ENCODE data around the gene GID4.

The GID4 gene

GRCh38 chr17:18045691-18046350 is 6.6 kb downstream of the GID4 start:
- DNase-seq, result no peak

- DNase-seq, result no peak
These were observed 16.4 kb downstream of the GID4 start for GRCh38 chr17:18055597-18055996.

GRCh38 chr17:18056214-18056613 is 17.0 kb downstream of the GID4 start:
- no peak for DNase-seq

GRCh38 chr17:18059283-18059682 is 20.1 kb downstream of the GID4 start:
- DNase-seq, result no peak

- DNase-seq, result no peak
These were observed 24.8 kb downstream of the GID4 start for GRCh38 chr17:18064053-18064452.

GRCh38 chr17:18065546-18065945 is 26.3 kb downstream of the GID4 start:
- DNase-seq, result no peak

- no peak for DNase-seq
These were observed 27.7 kb downstream of the GID4 start for GRCh38 chr17:18066866-18067265.

- DNase-seq, result no peak
These were observed 29.9 kb downstream of the GID4 start for GRCh38 chr17:18069101-18069500.

GRCh38 chr17:18070861-18071340 is 31.7 kb downstream of the GID4 start:
- no peak for DNase-seq

- no peak for DNase-seq
These were observed 32.5 kb downstream of the GID4 start for GRCh38 chr17:18071751-18072150.

- no peak for DNase-seq
These were observed 35.5 kb downstream of the GID4 start for GRCh38 chr17:18074566-18075272.

GRCh38 chr17:18076936-18077335 is 37.7 kb downstream of the GID4 start:
- DNase-seq, result no peak

- no peak for DNase-seq
These were observed 40.3 kb downstream of the GID4 start for GRCh38 chr17:18079543-18079942.

- no peak for DNase-seq
These were observed 45.0 kb downstream of the GID4 start for GRCh38 chr17:18084256-18084655.

- DNase-seq, result peak; percentile 78
These were observed 48.6 kb downstream of the GID4 start, which contains the start of gene DRG2 for GRCh38 chr17:18087610-18088491. Gene DRG2, plus strand, starts transcription at chr17:18087948. Its CDS starts 76 bp downstream, at chr17:18088024.

- DNase-seq, result no peak
These were observed 50.4 kb downstream of the GID4 start for GRCh38 chr17:18089613-18090012.

GRCh38 chr17:18093616-18094408 is 54.6 kb downstream of the GID4 start:
- peak; percentile 26 for DNase-seq

- no peak for DNase-seq
These were observed 55.2 kb downstream of the GID4 start for GRCh38 chr17:18094409-18094807.

GRCh38 chr17:18099516-18099915 is 60.3 kb downstream of the GID4 start:
- DNase-seq, result no peak

GRCh38 chr17:18100616-18101015 is 61.4 kb downstream of the GID4 start:
- no peak for DNase-seq

- DNase-seq, result no peak
These were observed 62.6 kb downstream of the GID4 start for GRCh38 chr17:18101828-18102227.

GRCh38 chr17:18102640-18103039 is 63.4 kb downstream of the GID4 start:
- no peak for DNase-seq

- DNase-seq, result no peak
These were observed 65.8 kb downstream of the GID4 start for GRCh38 chr17:18105027-18105426.

Data from NCI-H446 treated with DMSO at 0.1 percent for 48 hours (cell line).